ENCODE data around the gene DCAF17. TPM values are rescaled to one million over a fixed set of nuclear protein-coding genes. Genes with fewer than 3 reads are reported as not detected.

DCAF17 gene
- polyA plus RNA-seq, 1 experiment = 7.5 TPM

DNA sequence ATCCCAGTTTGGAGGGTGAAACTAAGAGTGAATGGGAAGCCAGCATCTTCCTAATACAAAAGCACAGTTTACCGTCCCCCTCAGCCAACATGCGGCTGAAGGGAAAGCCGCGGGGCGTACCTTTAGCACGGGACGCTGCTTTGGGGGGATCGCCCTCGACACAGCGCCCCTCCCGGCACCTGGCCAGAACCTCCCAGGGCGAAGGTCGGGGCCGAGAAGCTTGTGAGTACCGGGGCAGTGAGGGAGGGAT is 338 bp upstream of the DCAF17 start, which contains the start of gene METTL8:
Gene METTL8, minus strand, starts transcription at position 228 of the 250 bp plus-strand sequence. CDS start 41,805 bp downstream, outside the sequence.
- H3K4me3 ChIP-seq (ENCODE audit: low read depth, low read length) = peak within 1 kb of the TSS; percentile 58
- DNase-seq (ENCODE audit: low read depth) = no peak
- no peaks in the 10 kb centered on the region for H3K27me3 ChIP-seq (ENCODE audit: control insufficient read depth, insufficient read depth, low read length)
- TF ChIP-seq, protein P1, sequence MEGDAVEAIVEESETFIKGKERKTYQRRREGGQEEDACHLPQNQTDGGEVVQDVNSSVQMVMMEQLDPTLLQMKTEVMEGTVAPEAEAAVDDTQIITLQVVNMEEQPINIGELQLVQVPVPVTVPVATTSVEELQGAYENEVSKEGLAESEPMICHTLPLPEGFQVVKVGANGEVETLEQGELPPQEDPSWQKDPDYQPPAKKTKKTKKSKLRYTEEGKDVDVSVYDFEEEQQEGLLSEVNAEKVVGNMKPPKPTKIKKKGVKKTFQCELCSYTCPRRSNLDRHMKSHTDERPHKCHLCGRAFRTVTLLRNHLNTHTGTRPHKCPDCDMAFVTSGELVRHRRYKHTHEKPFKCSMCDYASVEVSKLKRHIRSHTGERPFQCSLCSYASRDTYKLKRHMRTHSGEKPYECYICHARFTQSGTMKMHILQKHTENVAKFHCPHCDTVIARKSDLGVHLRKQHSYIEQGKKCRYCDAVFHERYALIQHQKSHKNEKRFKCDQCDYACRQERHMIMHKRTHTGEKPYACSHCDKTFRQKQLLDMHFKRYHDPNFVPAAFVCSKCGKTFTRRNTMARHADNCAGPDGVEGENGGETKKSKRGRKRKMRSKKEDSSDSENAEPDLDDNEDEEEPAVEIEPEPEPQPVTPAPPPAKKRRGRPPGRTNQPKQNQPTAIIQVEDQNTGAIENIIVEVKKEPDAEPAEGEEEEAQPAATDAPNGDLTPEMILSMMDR (IDR thresholded peaks at IDR 0.05; ENCODE audit: insufficient read depth, low read depth, low read length) = peak; percentile 34; the same call in 1 of the 2 replicates
- H3K36me3 ChIP-seq (ENCODE audit: control insufficient read depth, insufficient read depth, low read length) = no peaks in the 10 kb centered on the region
- POLR2A ChIA-PET = no interaction called here
- CTCF ChIA-PET = interaction anchor here (0.8 to 1.4 kb wide), 3 partner anchors 18 to 459 kb away, joined by 4 to 5 read pairs (median 4); no protein-coding TSS in a partner anchor

DNA sequence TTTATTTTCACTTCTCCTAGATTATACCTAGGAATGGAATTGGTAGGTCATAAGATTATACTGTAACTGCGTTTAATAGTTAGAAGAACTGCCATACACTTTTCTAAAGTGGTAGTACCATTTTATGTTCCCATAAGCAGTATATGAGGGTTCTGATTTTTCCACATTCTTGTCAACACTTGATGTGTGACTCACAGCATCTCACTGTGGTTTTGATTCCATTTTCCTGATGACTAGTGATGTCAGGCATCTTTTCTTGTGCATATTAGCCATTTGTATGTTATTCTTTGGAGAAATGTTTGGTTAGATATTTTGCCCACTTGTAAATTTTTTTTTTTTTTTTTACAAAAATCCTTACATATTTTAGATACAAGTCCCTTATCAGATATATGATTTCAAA is 2.3 kb downstream of the DCAF17 start:
- CTCF ChIA-PET = no interaction called here

DNA sequence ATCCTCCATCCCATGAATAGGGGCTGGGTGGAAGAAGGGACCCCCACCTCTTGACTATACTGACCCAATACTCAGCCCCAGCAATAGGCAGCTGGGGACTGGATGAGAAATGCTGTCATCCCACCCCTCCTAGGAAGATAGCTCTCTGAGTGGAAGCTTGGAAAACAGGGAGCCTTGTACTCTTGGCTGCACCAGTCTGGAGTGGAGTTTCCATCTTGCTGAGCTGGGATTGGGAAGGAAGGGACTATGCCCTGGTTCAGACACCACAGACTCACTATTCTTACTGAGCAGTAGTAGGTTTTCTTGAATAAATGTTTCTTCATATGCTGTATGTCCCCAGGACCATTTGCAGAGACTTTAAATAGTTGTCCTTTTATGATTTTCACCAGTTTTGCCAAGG is 7.4 kb downstream of the DCAF17 start:
- CTCF ChIA-PET = interaction anchor here (0.6 to 0.9 kb wide), 2 partner anchors 25 to 412 kb away, joined by 3 read pairs; no protein-coding TSS in a partner anchor
- Histone ChIP-seq H3K36me3 (ENCODE audit: control insufficient read depth, insufficient read depth, low read length) (no peaks in the 10 kb centered on the region), H3K27me3 (ENCODE audit: control insufficient read depth, insufficient read depth, low read length) (no peaks in the 10 kb centered on the region), H3K4me3 (ENCODE audit: low read depth, low read length) (no peak overlapping the region)
- POLR2A ChIA-PET = no interaction called here
- no peak for DNase-seq (ENCODE audit: low read depth)
- TF ChIP-seq, protein P1 (IDR thresholded peaks at IDR 0.05; ENCODE audit: insufficient read depth, low read depth, low read length) = no peak

More for the DNA sequence above, 2.3 kb downstream of the DCAF17 start:
- TF ChIP-seq, protein P1 (IDR thresholded peaks at IDR 0.05; ENCODE audit: insufficient read depth, low read depth, low read length) = no peak
- POLR2A ChIA-PET = no interaction called here
- DNase-seq (ENCODE audit: low read depth) = no peak
- Histone ChIP-seq H3K4me3 (ENCODE audit: low read depth, low read length) (no peak overlapping the region), H3K27me3 (ENCODE audit: control insufficient read depth, insufficient read depth, low read length) (no peaks in the 10 kb centered on the region), H3K36me3 (ENCODE audit: control insufficient read depth, insufficient read depth, low read length) (no peaks in the 10 kb centered on the region)

DNA sequence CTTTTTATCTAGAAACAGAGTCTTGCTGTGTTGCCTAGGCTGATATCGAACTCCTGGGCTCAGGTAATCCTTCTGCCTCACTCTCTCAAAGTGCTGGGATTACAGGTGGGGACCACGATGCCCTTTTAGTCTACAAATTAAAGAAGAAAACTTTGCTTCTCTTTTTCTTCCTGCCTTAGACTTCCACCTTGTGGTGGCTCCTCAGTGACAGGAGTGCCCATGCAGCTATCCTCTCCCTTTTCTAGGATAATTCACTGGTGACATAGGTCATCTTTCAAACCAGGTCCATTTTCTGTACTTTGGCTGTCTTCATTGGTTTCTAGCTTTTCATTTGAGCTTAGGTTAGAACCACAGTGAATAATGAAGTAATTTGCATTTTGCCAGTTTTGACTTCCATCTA is 13.6 kb downstream of the DCAF17 start:
- no peak overlapping the region for H3K4me3 ChIP-seq (ENCODE audit: low read depth, low read length)
- peaks cover 5% of the 10 kb centered on the region for H3K36me3 ChIP-seq (ENCODE audit: control insufficient read depth, insufficient read depth, low read length)
- DNase-seq (ENCODE audit: low read depth) = no peak
- ChIA-PET CTCF (interaction anchor here (0.9 kb wide), 1 partner anchor 475 kb away, joined by 3 read pairs; no protein-coding TSS in a partner anchor), POLR2A (no interaction called here)
- H3K27me3 ChIP-seq (ENCODE audit: control insufficient read depth, insufficient read depth, low read length) = no peaks in the 10 kb centered on the region
- TF ChIP-seq, protein P1 (IDR thresholded peaks at IDR 0.05; ENCODE audit: insufficient read depth, low read depth, low read length) = peak; percentile 14; the same call in 1 of the 2 replicates

DNA sequence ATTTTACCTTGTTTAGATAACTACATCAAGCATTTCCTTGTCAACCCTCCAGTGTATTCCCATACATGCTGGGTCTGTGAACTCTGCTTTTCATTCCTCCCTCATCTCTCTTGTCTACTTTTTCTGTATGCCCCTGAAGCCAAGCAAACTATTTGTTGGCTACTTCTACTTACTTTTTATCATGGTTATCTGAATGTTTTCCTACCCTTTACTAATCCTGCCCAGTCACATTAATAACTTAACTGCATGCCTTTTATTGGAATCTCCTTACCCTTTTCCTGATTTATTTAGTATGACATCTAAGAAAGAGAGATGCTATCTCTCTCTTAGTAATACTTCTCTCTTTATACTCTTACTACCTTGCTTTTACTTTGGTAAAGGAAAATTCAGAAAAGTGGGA is 17.0 kb downstream of the DCAF17 start:
- POLR2A ChIA-PET = no interaction called here
- Histone ChIP-seq H3K27me3 (ENCODE audit: control insufficient read depth, insufficient read depth, low read length) (no peaks in the 10 kb centered on the region), H3K4me3 (ENCODE audit: low read depth, low read length) (no peak overlapping the region), H3K36me3 (ENCODE audit: control insufficient read depth, insufficient read depth, low read length) (peaks cover 5% of the 10 kb centered on the region)
- CTCF ChIA-PET = no interaction called here
- DNase-seq (ENCODE audit: low read depth) = no peak
- TF ChIP-seq, protein P1 (IDR thresholded peaks at IDR 0.05; ENCODE audit: insufficient read depth, low read depth, low read length) = no peak

All from BJ (cell line).